ENCODE results near the gene PTAR1. TPM values are rescaled to one million over a fixed set of nuclear protein-coding genes. Genes with fewer than 3 reads are reported as not detected.

The PTAR1 gene
- total RNA-seq, result 12.4 and 22.4 TPM in 2 replicates

GRCh38 chr9:69759421-69760277 is at the start of gene PTAR1:
TSS of gene PTAR1 (minus strand) at chr9:69760011. CDS start at chr9:69759938, 73 bp downstream.

GRCh38 chr9:69671879-69672595 is 87.8 kb downstream of the PTAR1 start, which contains the start of gene APBA1:
TSS of gene APBA1 (minus strand) at chr9:69672371.

Other genes with a start within 250 kb of the PTAR1 start
- 0.65 and 0.85 TPM in 2 replicates for gene APBA1, start 87.6 kb downstream of the PTAR1 start, total RNA-seq
- gene CFAP95, start 60.8 kb upstream of the PTAR1 start, total RNA-seq, result not detected in 2 replicates